ENCODE data around the gene PLXDC2.

- TF ChIP-seq EZH2 (IDR thresholded peaks at IDR 0.05; ENCODE audit: borderline replicate concordance, low read length) (no peak), CTCF (conservative IDR thresholded peaks at IDR 0.05 in 1 of 2, IDR thresholded peaks at IDR 0.05 in 1 of 2; ENCODE audit: extremely low read depth in 1 of 2, insufficient read depth in 1 of 2, low read depth in 1 of 2, low read length in 2 of 2) (no peak)
Observed at GRCh38 chr10:19772972-19773371, 43.3 kb upstream of the PLXDC2 start.

All from mammary epithelial cell (primary cell).